Pancreas (tissue), 10 donors: ENCODE results near the gene PSMC4. TPM values are rescaled to one million over a fixed set of nuclear protein-coding genes. Genes with fewer than 3 reads are reported as not detected.
A peak's percentile ranks its signal among the peaks of the same experiment; 100 is the strongest.

Experiments used
- ATAC-seq, 4 donors: fragments of 200-7000 bp; cut with Tn5 transposase; one replicate each; pipeline versions ENCODE4 v1.8.0 to v1.9.1; 2020; ENCODE audit warnings: mild to moderate bottlenecking in 4 of 4, moderate library complexity in 4 of 4
- DNase-seq, 6 donors: peaks; one replicate each; pipeline ENCODE4 v3.0.0-alpha.2; 2020
- FAIRE-seq: peaks from 2 replicates; lab custom pipeline; 2012; peaks lifted over from hg19 to GRCh38; lab: Jason Lieb, UNC
- H3K27ac ChIP-seq, 4 donors: fragments of 200-600 bp; sonication (generic); 1 replicate in 3 of 4; 2 replicates in 1 of 4; pipeline versions ENCODE4 v1.5.0 to v1.8.0; 2020
- H3K27me3 ChIP-seq, 4 donors: fragments of 200-600 bp; one replicate each; pipeline ENCODE4 v1.8.0; 2021
- H3K36me3 ChIP-seq, 3 donors: fragments of 200-600 bp; sonication (generic) in 1 of 3; one replicate each; pipeline versions ENCODE4 v1.5.0 to v1.8.0; 2020 to 2021
- H3K4me1 ChIP-seq, 3 donors: fragments of 200-600 bp; one replicate each; pipeline ENCODE4 v1.8.0; 2021
- H3K4me3 ChIP-seq, 4 donors: fragments of 200-600 bp; sonication (generic) in 2 of 4; one replicate each; pipeline versions ENCODE4 v1.5.0 to v1.8.0; 2020 to 2021
- H3K9me3 ChIP-seq, 4 donors: fragments of 200-600 bp; one replicate each; pipeline ENCODE4 v1.8.0; 2021
- CTCF ChIP-seq, 4 donors: fragments of 200-600 bp; sonication (generic) in 3 of 4; IDR thresholded peaks; one replicate each; pipeline versions ENCODE4 v1.5.0 to v1.8.0; 2021; ENCODE audit warnings: antibody characterized with exemption in 4 of 4
- WGBS, 2 donors: extraction: QIAGEN DNeasy Blood & Tissue Kit; methylation state at CpG; one replicate each; pipeline ENCODE4 v1.1.7; 2013; 5-methylcytosine and 5-hydroxymethylcytosine counted together
- intact Hi-C, 3 donors: fragments of 100-400 bp; cut with DNase I; formaldehyde crosslinking; loops; one replicate each; pipeline versions ENCODE4 v1.11.1 to v1.14.2; 2022
- polyA plus RNA-seq, 2 donors: library from polyadenylated mRNA; stranded (reverse); fragments of 200-250 nt; gene quantifications; one replicate each; pipeline ENCODE4 v1.2.3, GENCODE V29; 2013
- total RNA-seq, 6 donors: library from RNA; stranded (reverse); fragmentation: NEBNext Ultra II Directional in 4 of 6; extraction: Animal tissue kit (Norgen Biotek cat#: 25700) in 4 of 6; gene quantifications; one replicate each; pipeline versions ENCODE4 v1.2.1 to v1.2.4, GENCODE V29; 2021 to 2023
- donor health status: healthy with polysubstance abuse.
- donor health status: DM: no; HTN: no; CAD: no; lungs with moderate emphysema.
- donor health status: DM: no; HTN: no; CAD: no.
- donor health status: control.
- donor health status: control.
- donor health status: Bipolar disorder and iron deficiency.
- donor health status: DM: yes; HTN: yes; CAD: no.
- donor health status: DM: no; HTN: no; CAD: no.
- donor health status: DM: no; HTN: no; CAD: no.
- donor health status: DM: yes; HTN: yes; CAD: no.

The PSMC4 gene
- total and polyA plus RNA-seq, 8 donors: 14.4 to 45.2 (median 30.0) TPM

GRCh38 chr19:39963898-39964297 lies 7.1 kb upstream of the PSMC4 start:
- ATAC-seq (no peak), FAIRE-seq (peak; percentile 5), DNase-seq (no peak)
- WGBS, 2 donors: 68 to 73% methylated on average over 3 of the region's 3 CpGs
- intact Hi-C loops: loop anchor here in 1 of 3 donors (10.0 kb wide), 1 partner anchor 69 kb away; no protein-coding TSS in a partner anchor
- Histone ChIP-seq H3K4me3 (no peak overlapping the region), H3K9me3 (no peaks in the 10 kb centered on the region), H3K27me3 (no peaks in the 10 kb centered on the region), H3K4me1 (no peaks in the 10 kb centered on the region), H3K27ac (no peak overlapping the region), H3K36me3 (no peaks in the 10 kb centered on the region)
- TF ChIP-seq CTCF (IDR thresholded peaks at IDR 0.05): no peak

- H3K36me3 ChIP-seq: no peaks in the 10 kb centered on the region
- H3K27me3 ChIP-seq: no peaks in the 10 kb centered on the region
- no peaks in the 10 kb centered on the region for H3K9me3 ChIP-seq
- FAIRE-seq: no peak
- peaks cover 0 to under 1% (median 0%) of the 10 kb centered on the region in 3 donors for H3K4me1 ChIP-seq
- no peak overlapping the region for H3K27ac ChIP-seq
- TF ChIP-seq CTCF (IDR thresholded peaks at IDR 0.05): no peak
- DNase-seq: no peak
- no peak for ATAC-seq
- intact Hi-C loops: loop anchor here in 1 of 3 donors (10.0 kb wide), 1 partner anchor 72 kb away; no protein-coding TSS in a partner anchor
- H3K4me3 ChIP-seq: no peak overlapping the region
- WGBS, 2 donors: 65 to 68% methylated on average over 5 to 6 of the region's 6 CpGs
These were observed 4.3 kb upstream of the PSMC4 start for GRCh38 chr19:39966617-39967016.

GRCh38 chr19:39967561-39967960 lies 3.4 kb upstream of the PSMC4 start:
- DNase-seq: no peak
- 82 to 88% methylated on average over 9 of the region's 9 CpGs for WGBS, 2 donors

DNA sequence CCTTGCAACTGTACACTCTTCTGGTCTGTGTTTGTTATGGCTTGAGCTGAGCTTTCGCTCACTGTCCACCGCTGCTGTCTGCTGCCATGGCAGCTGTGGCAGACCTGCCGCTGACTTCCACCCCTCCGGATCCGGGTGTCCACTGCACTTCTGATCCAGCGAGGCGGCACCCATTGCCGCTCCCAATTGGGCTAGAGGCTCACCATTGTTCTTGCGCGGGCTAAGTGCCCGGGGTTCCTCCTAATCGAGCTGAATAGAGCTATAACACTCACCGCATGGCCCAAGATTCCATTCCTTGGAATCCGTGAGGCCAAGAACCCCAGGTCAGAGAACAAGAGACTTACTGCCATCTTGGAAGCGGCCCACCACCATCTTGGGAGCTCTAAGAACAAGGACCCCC lies 2.2 kb upstream of the PSMC4 start:
- DNase-seq: no peak
- 95 to 98% methylated on average over 15 of the region's 15 CpGs for WGBS, 2 donors
- FAIRE-seq: no peak
- intact Hi-C loops: loop anchor here in 1 of 3 donors (10.0 kb wide), 1 partner anchor 74 kb away; no protein-coding TSS in a partner anchor
- no peak for ATAC-seq
- H3K36me3 ChIP-seq: no peaks in the 10 kb centered on the region
- no peaks in the 10 kb centered on the region for H3K27me3 ChIP-seq
- no peak overlapping the region for H3K4me3 ChIP-seq
- H3K27ac ChIP-seq: no peak overlapping the region
- no peak for TF ChIP-seq CTCF (IDR thresholded peaks at IDR 0.05)
- peaks cover 0 to 7% (median 6%) of the 10 kb centered on the region in 3 donors for H3K4me1 ChIP-seq
- H3K9me3 ChIP-seq: no peaks in the 10 kb centered on the region

More at GRCh38 chr19:39967561-39967960, 3.4 kb upstream of the PSMC4 start:
- H3K27me3 ChIP-seq: no peaks in the 10 kb centered on the region
- no peak for TF ChIP-seq CTCF (IDR thresholded peaks at IDR 0.05)
- intact Hi-C loops: loop anchor here in 1 of 3 donors (10.0 kb wide), 1 partner anchor 73 kb away; no protein-coding TSS in a partner anchor
- H3K27ac ChIP-seq: no peak overlapping the region
- no peak for FAIRE-seq
- H3K4me1 ChIP-seq: peaks cover 0 to 7% (median 6%) of the 10 kb centered on the region in 3 donors
- no peak overlapping the region for H3K4me3 ChIP-seq
- H3K9me3 ChIP-seq: no peaks in the 10 kb centered on the region
- no peaks in the 10 kb centered on the region for H3K36me3 ChIP-seq
- no peak for ATAC-seq

DNA sequence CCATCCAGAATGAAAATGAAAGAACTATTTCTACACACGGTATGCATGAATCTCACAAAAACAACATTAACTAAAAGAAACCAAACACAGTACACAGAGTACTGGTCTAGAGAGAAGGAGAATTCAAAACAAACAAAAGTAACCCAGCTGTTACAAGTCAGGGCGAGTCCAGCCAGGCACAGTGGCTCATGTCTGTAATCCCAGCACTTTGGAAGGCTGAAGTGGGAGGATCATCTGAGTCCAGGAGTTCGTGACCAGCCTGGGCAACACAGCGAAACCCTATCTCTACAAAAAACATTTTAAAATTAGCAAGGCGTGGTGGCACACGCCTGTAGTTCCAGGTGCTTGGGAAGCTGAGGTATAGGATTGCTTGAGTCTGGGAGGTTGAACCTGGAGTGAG lies 1.7 kb upstream of the PSMC4 start:
- DNase-seq (no peak), ATAC-seq (no peak), FAIRE-seq (no peak)
- no peaks in the 10 kb centered on the region for H3K27me3 ChIP-seq
- WGBS, 2 donors: 88 to 95% methylated on average over 6 of the region's 6 CpGs
- no peak overlapping the region for H3K4me3 ChIP-seq
- H3K9me3 ChIP-seq: no peaks in the 10 kb centered on the region
- peaks cover 0 to 7% (median 6%) of the 10 kb centered on the region in 3 donors for H3K4me1 ChIP-seq
- intact Hi-C loops: loop anchor here in 1 of 3 donors (10.0 kb wide), 1 partner anchor 74 kb away; no protein-coding TSS in a partner anchor
- H3K27ac ChIP-seq: no peak overlapping the region
- H3K36me3 ChIP-seq: peaks cover 0 to 4% (median 2%) of the 10 kb centered on the region in 3 donors
- TF ChIP-seq CTCF (IDR thresholded peaks at IDR 0.05): no peak
